22Rv1 (cell line): ENCODE results near the gene PDCD7.

Experiments used
- CTCF ChIP-seq: fragments of 450-650 bp; IDR thresholded peaks from 2 replicates; pipeline ENCODE4 v1.5.1; 2017; ENCODE audit warnings: mild to moderate bottlenecking
- ZFX ChIP-seq: fragments of 450-650 bp; IDR thresholded peaks from 2 replicates; pipeline ENCODE4 v1.6.1; 2017; ENCODE audit warnings: antibody characterized with exemption, borderline replicate concordance

GRCh38 chr15:65095011-65095746, 38.4 kb downstream of the PDCD7 start:
- TF ChIP-seq CTCF (no peak), ZFX (no peak)
